ENCODE measurements around the gene ELF2. TPM values are rescaled to one million over a fixed set of nuclear protein-coding genes. Genes with fewer than 3 reads are reported as not detected.
"Not testable (repeated sequence)": the region's sequence is repeated elsewhere in the genome, so short reads cannot be mapped to it uniquely, and the experiment has no call there.

The ELF2 gene
- total RNA-seq, 1 experiment from 2014 or later, result 42.4 TPM

DNA sequence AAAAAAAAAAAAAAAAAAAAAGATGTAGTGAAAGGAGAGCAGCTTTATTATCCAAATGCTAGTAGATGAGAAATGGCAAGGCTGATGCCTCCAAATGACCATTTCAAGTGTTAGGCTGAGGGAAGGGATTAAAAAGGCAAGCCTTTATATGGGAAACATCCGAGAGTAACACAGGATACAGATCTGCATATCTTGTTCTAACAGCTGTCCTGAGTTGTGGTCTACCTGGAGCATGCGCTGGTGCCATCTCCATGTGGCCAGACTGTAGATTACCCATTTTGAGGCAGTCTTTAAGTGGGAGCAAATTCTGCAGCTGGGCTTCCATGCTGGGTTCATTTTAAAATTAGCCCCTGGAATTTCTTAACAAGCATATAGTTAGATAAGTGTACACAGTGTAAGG is 26.0 kb upstream of the ELF2 start:
- H3K9me3 ChIP-seq (ENCODE audit: low read depth, low read length, poor library complexity, severe bottlenecking), result no peaks in the 10 kb centered on the region
- POLR2A ChIA-PET (ENCODE audit: low non-redundant PET), result no interaction called here
- no peaks in the 10 kb centered on the region for H3K4me1 ChIP-seq (ENCODE audit: insufficient read depth, low read length, poor library complexity, severe bottlenecking)
- no peak overlapping the region for H3K4me3 ChIP-seq (ENCODE audit: low read depth, low read length, poor library complexity, severe bottlenecking)
- DNase-seq (ENCODE audit: low spot score), result no peak
- H3K36me3 ChIP-seq (ENCODE audit: insufficient read depth, low read length, poor library complexity, severe bottlenecking), result no peaks in the 10 kb centered on the region
- CTCF ChIA-PET, result no interaction called here
- H3K27me3 ChIP-seq (replicated peaks; ENCODE audit: insufficient read depth, low read depth, low read length, poor library complexity), result no peaks in the 10 kb centered on the region
- intact Hi-C loops (cut with micrococcal nuclease; ENCODE audit: unreplicated experiment), result no loop called here
- BruUV-seq (replicated peaks), result no TSS peak
- H3K27ac ChIP-seq (ENCODE audit: low read depth, low read length, poor library complexity, severe bottlenecking), result no peak overlapping the region
- TF ChIP-seq, protein P1, sequence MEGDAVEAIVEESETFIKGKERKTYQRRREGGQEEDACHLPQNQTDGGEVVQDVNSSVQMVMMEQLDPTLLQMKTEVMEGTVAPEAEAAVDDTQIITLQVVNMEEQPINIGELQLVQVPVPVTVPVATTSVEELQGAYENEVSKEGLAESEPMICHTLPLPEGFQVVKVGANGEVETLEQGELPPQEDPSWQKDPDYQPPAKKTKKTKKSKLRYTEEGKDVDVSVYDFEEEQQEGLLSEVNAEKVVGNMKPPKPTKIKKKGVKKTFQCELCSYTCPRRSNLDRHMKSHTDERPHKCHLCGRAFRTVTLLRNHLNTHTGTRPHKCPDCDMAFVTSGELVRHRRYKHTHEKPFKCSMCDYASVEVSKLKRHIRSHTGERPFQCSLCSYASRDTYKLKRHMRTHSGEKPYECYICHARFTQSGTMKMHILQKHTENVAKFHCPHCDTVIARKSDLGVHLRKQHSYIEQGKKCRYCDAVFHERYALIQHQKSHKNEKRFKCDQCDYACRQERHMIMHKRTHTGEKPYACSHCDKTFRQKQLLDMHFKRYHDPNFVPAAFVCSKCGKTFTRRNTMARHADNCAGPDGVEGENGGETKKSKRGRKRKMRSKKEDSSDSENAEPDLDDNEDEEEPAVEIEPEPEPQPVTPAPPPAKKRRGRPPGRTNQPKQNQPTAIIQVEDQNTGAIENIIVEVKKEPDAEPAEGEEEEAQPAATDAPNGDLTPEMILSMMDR (conservative IDR thresholded peaks at IDR 0.05; ENCODE audit: low read depth, low read length), result no peak
- no peak for TF ChIP-seq EZH2 (IDR thresholded peaks at IDR 0.05; ENCODE audit: borderline replicate concordance, low read depth, low read length, poor library complexity, severe bottlenecking)

DNA sequence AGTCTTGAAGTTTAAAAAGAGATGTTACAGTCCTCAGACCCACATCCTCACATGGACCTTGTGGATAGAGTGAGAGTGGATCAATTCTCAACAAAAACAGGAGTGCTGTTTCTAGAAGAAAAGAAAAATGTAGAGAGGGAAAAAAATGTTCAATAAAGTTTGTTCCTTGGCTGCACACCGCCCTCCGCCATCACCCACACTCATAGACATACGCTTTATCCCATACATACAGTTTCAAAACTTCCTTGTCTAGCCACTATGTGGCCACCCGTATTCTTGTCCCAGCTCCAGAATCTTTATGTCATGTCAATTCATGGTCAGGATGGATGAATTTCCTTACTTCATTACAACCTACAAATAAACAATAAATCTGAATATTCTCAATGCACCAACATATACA is 23.5 kb upstream of the ELF2 start:
- CTCF ChIA-PET, result no interaction called here
- Histone ChIP-seq H3K4me3 (ENCODE audit: low read depth, low read length, poor library complexity, severe bottlenecking) (no peak overlapping the region), H3K4me1 (ENCODE audit: insufficient read depth, low read length, poor library complexity, severe bottlenecking) (no peaks in the 10 kb centered on the region), H3K27ac (ENCODE audit: low read depth, low read length, poor library complexity, severe bottlenecking) (no peak overlapping the region), H3K27me3 (replicated peaks; ENCODE audit: insufficient read depth, low read depth, low read length, poor library complexity) (no peaks in the 10 kb centered on the region), H3K9me3 (ENCODE audit: low read depth, low read length, poor library complexity, severe bottlenecking) (no peaks in the 10 kb centered on the region), H3K36me3 (ENCODE audit: insufficient read depth, low read length, poor library complexity, severe bottlenecking) (no peaks in the 10 kb centered on the region)
- POLR2A ChIA-PET (ENCODE audit: low non-redundant PET), result no interaction called here
- BruUV-seq (replicated peaks), result no TSS peak
- intact Hi-C loops (cut with micrococcal nuclease; ENCODE audit: unreplicated experiment), result no loop called here
- DNase-seq (ENCODE audit: low spot score), result no peak
- TF ChIP-seq, protein P1 (conservative IDR thresholded peaks at IDR 0.05; ENCODE audit: low read depth, low read length), result no peak
- no peak for TF ChIP-seq EZH2 (IDR thresholded peaks at IDR 0.05; ENCODE audit: borderline replicate concordance, low read depth, low read length, poor library complexity, severe bottlenecking)

DNA sequence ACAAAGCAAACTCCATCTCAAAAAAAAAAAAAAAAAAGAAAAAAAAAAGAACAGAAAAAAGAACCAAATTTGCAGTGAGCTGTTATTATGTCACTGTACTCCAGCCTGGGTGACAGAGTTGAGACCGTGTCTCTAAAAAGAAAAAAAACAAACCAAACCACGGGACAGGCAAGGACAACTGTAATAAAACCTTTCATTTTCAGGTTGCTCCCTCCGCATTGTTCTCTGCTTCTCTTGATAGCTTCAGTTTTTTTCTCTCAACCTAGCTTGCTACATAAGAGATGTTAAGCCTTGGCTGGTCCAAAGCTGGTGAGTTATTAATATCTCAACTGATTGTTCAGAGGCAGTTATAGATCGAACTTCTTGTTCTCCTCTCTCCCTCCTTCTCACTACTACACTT is 23.1 kb upstream of the ELF2 start:
- Histone ChIP-seq H3K4me3 (ENCODE audit: low read depth, low read length, poor library complexity, severe bottlenecking) (no peak overlapping the region), H3K27ac (ENCODE audit: low read depth, low read length, poor library complexity, severe bottlenecking) (no peak overlapping the region), H3K9me3 (ENCODE audit: low read depth, low read length, poor library complexity, severe bottlenecking) (no peaks in the 10 kb centered on the region), H3K36me3 (ENCODE audit: insufficient read depth, low read length, poor library complexity, severe bottlenecking) (no peaks in the 10 kb centered on the region), H3K4me1 (ENCODE audit: insufficient read depth, low read length, poor library complexity, severe bottlenecking) (no peaks in the 10 kb centered on the region), H3K27me3 (replicated peaks; ENCODE audit: insufficient read depth, low read depth, low read length, poor library complexity) (no peaks in the 10 kb centered on the region)
- intact Hi-C loops (cut with micrococcal nuclease; ENCODE audit: unreplicated experiment), result no loop called here
- TF ChIP-seq, protein P1 (conservative IDR thresholded peaks at IDR 0.05; ENCODE audit: low read depth, low read length), result no peak
- TF ChIP-seq EZH2 (IDR thresholded peaks at IDR 0.05; ENCODE audit: borderline replicate concordance, low read depth, low read length, poor library complexity, severe bottlenecking), result no peak
- BruUV-seq (replicated peaks), result no TSS peak
- DNase-seq (ENCODE audit: low spot score), result no peak
- ChIA-PET CTCF (no interaction called here), POLR2A (ENCODE audit: low non-redundant PET) (no interaction called here)

DNA sequence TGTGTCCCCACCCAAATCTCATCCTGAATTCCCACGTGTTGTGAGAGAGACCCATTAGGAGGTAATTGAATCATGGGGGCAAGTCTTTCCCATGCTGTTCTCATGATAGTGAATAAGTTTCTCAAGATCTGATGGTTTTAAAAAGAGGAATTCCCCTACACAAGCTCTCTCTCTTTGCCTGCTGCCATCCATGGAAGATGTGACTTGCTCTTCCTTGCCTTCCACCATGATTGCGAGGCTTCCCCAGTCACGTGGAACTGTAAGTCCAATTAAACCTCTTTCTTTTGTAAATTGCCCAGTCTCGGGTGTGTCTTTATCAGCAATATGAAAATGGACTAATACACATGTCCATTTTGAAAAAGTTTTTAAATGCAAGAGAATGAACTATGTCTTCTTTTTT is 20.2 kb upstream of the ELF2 start:
- BruUV-seq (replicated peaks); H3K36me3 ChIP-seq (ENCODE audit: insufficient read depth, low read length, poor library complexity, severe bottlenecking); POLR2A ChIA-PET (ENCODE audit: low non-redundant PET); H3K9me3 ChIP-seq (ENCODE audit: low read depth, low read length, poor library complexity, severe bottlenecking); DNase-seq (ENCODE audit: low spot score); intact Hi-C loops (cut with micrococcal nuclease; ENCODE audit: unreplicated experiment); H3K4me1 ChIP-seq (ENCODE audit: insufficient read depth, low read length, poor library complexity, severe bottlenecking); H3K4me3 ChIP-seq (ENCODE audit: low read depth, low read length, poor library complexity, severe bottlenecking); H3K27me3 ChIP-seq (replicated peaks; ENCODE audit: insufficient read depth, low read depth, low read length, poor library complexity); H3K27ac ChIP-seq (ENCODE audit: low read depth, low read length, poor library complexity, severe bottlenecking); CTCF ChIA-PET: not testable (repeated sequence)
